Liver (tissue), 9 donors: Measurements from ENCODE around the gene OGFOD3. TPM values are rescaled to one million over a fixed set of nuclear protein-coding genes. Genes with fewer than 3 reads are reported as not detected.

Experiments
- DNase-seq: peaks from one replicate; pipeline ENCODE4 v3.0.0-alpha.2; 2017; ENCODE audit warnings: low spot score
- H3K27ac ChIP-seq, 2 donors: one replicate each; pipeline ENCODE4 v1.7.0; 2013; ENCODE audit warnings: inconsistent platforms in 2 of 2, low read length in 2 of 2, control low read depth in 1 of 2, low read depth in 1 of 2, mild to moderate bottlenecking in 1 of 2
- H3K27me3 ChIP-seq, 4 donors: one replicate each; pipeline versions ENCODE4 v1.6.1 to v1.7.0; 2013; ENCODE audit warnings: low read length in 3 of 4, inconsistent platforms in 1 of 4, mild to moderate bottlenecking in 1 of 4, moderate library complexity in 1 of 4; ENCODE audit not compliant: control insufficient read depth in 4 of 4, insufficient read depth in 4 of 4
- H3K36me3 ChIP-seq, 4 donors: one replicate each; pipeline versions ENCODE4 v1.6.1 to v1.7.0; 2013; ENCODE audit warnings: low read length in 3 of 4, mild to moderate bottlenecking in 3 of 4, low read depth in 1 of 4, moderate library complexity in 1 of 4; ENCODE audit not compliant: control insufficient read depth in 4 of 4, insufficient read depth in 3 of 4
- H3K4me1 ChIP-seq, 4 donors: one replicate each; pipeline versions ENCODE4 v1.6.1 to v1.7.0; 2013; ENCODE audit warnings: low read length in 3 of 4, mild to moderate bottlenecking in 3 of 4, moderate library complexity in 1 of 4; ENCODE audit not compliant: control insufficient read depth in 4 of 4, insufficient read depth in 4 of 4
- H3K4me3 ChIP-seq, 3 donors: one replicate each; pipeline versions ENCODE4 v1.6.1 to v1.7.0; 2013; ENCODE audit warnings: low read length in 3 of 3, control low read depth in 1 of 3, low read depth in 1 of 3, mild to moderate bottlenecking in 1 of 3
- H3K9ac ChIP-seq, 2 donors: one replicate each; pipeline ENCODE4 v1.7.0; 2013; ENCODE audit warnings: low read length in 2 of 2, mild to moderate bottlenecking in 2 of 2, moderate library complexity in 2 of 2, control low read depth in 1 of 2, low read depth in 1 of 2
- H3K9me3 ChIP-seq, 4 donors: one replicate each; pipeline versions ENCODE4 v1.6.1 to v1.7.0; 2013; ENCODE audit warnings: low read length in 3 of 4; ENCODE audit not compliant: control insufficient read depth in 4 of 4
- ATF3 ChIP-seq: IDR thresholded peaks from 2 replicates; pipeline ENCODE4 v1.6.1; 2016; ENCODE audit warnings: antibody characterized with exemption
- CTCF ChIP-seq: fragments of 150-350 bp; IDR thresholded peaks from 2 replicates; pipeline ENCODE4 v1.5.1; 2017; ENCODE audit warnings: improper control_type of control experiment, low read depth, low read length; ENCODE audit not compliant: missing input control
- EGR1 ChIP-seq, 2 donors: IDR thresholded peaks; 2 replicates each; pipeline ENCODE4 v1.6.1; 2016 to 2018; ENCODE audit warnings: antibody characterized with exemption in 2 of 2, low read depth in 2 of 2
- FOXA2 ChIP-seq: IDR thresholded peaks from 2 replicates; pipeline ENCODE4 v1.6.1; 2016; ENCODE audit warnings: antibody characterized with exemption
- GABPA ChIP-seq, 2 donors: IDR thresholded peaks in 1 of 2; conservative IDR thresholded peaks in 1 of 2; 2 replicates each; pipeline ENCODE4 v1.6.1; 2016; ENCODE audit warnings: antibody characterized with exemption in 2 of 2, mild to moderate bottlenecking in 1 of 2, moderate library complexity in 1 of 2
- HNF4A ChIP-seq, 2 donors: conservative IDR thresholded peaks; 2 replicates each; pipeline ENCODE4 v1.6.1; 2016; ENCODE audit warnings: antibody characterized with exemption in 2 of 2, mild to moderate bottlenecking in 2 of 2
- HNF4G ChIP-seq: IDR thresholded peaks from 2 replicates; pipeline ENCODE4 v1.6.1; 2016; ENCODE audit warnings: antibody characterized with exemption
- JUND ChIP-seq, 2 donors: IDR thresholded peaks; 2 replicates each; pipeline ENCODE4 v1.6.1; 2016; ENCODE audit warnings: antibody characterized with exemption in 2 of 2
- MAX ChIP-seq: IDR thresholded peaks from 2 replicates; pipeline ENCODE4 v1.6.1; 2016; ENCODE audit warnings: antibody characterized with exemption
- NR2F2 ChIP-seq: IDR thresholded peaks from 2 replicates; pipeline ENCODE4 v1.6.1; 2016; ENCODE audit warnings: antibody characterized with exemption
- RAD21 ChIP-seq, 2 donors: IDR thresholded peaks; 2 replicates each; pipeline ENCODE4 v1.6.1; 2016; ENCODE audit warnings: antibody characterized with exemption in 2 of 2, mild to moderate bottlenecking in 2 of 2
- REST ChIP-seq: IDR thresholded peaks from 2 replicates; pipeline ENCODE4 v1.6.1; 2016; ENCODE audit warnings: antibody characterized with exemption, mild to moderate bottlenecking
- RXRA ChIP-seq, 2 donors: IDR thresholded peaks; 2 replicates each; pipeline ENCODE4 v1.6.1; 2017 to 2018; ENCODE audit warnings: antibody characterized with exemption in 2 of 2, mild to moderate bottlenecking in 1 of 2
- SP1 ChIP-seq: IDR thresholded peaks from 2 replicates; pipeline ENCODE4 v1.6.1; 2018; ENCODE audit warnings: antibody characterized with exemption, mild to moderate bottlenecking
- TAF1 ChIP-seq: conservative IDR thresholded peaks from 2 replicates; pipeline ENCODE4 v1.6.1; 2016; ENCODE audit warnings: antibody characterized with exemption, mild to moderate bottlenecking
- ZBTB33 ChIP-seq: IDR thresholded peaks from 2 replicates; pipeline ENCODE4 v1.6.1; 2016; ENCODE audit warnings: antibody characterized with exemption
- WGBS: extraction: QIAGEN DNeasy Blood & Tissue Kit; methylation state at CpG from one replicate; pipeline ENCODE4 v1.1.7; 2013; 5-methylcytosine and 5-hydroxymethylcytosine counted together
- polyA plus RNA-seq, 2 donors: library from polyadenylated mRNA; stranded (reverse) in 1 of 2; unstranded in 1 of 2; fragments of 200-250 nt in 1 of 2; fragments of >200 nt in 1 of 2; fragmentation: Nextera tagmentation in 1 of 2; extraction: Ambion mirVana in 1 of 2; gene quantifications; one replicate each; pipeline versions ENCODE4 v1.2.1 to v1.2.3, GENCODE V29; 2013 to 2015
- total RNA-seq, 2 donors: library from RNA; depleted of rRNA; stranded (reverse); fragments of >200 nt; gene quantifications; one replicate each; pipeline ENCODE4 v1.2.3, GENCODE V29; 2014
- donor health status: healthy.
- donor health status: healthy.
- donor health status: healthy.
- donor health status: healthy.
- donor health status: healthy.

The OGFOD3 gene
- total and polyA plus RNA-seq, 4 donors = 15.0 to 23.2 (median 18.5) TPM

- no peak for TF ChIP-seq TAF1
- no peak for TF ChIP-seq REST
- no peak for TF ChIP-seq SP1
- no peak for TF ChIP-seq HNF4A (conservative IDR thresholded peaks at IDR 0.05)
- no peak for TF ChIP-seq JUND (IDR thresholded peaks at IDR 0.05)
- no peak for TF ChIP-seq MAX
- TF ChIP-seq FOXA2 = no peak
- TF ChIP-seq HNF4G = no peak
- TF ChIP-seq NR2F2 = no peak
- no peak for TF ChIP-seq ATF3
- no peak for TF ChIP-seq ZBTB33
- no peak for TF ChIP-seq GABPA (IDR thresholded peaks at IDR 0.05 in 1 of 2, conservative IDR thresholded peaks at IDR 0.05 in 1 of 2)
- no peak for TF ChIP-seq RXRA (IDR thresholded peaks at IDR 0.05)
- no peak for TF ChIP-seq CTCF
- no peak for TF ChIP-seq EGR1 (IDR thresholded peaks at IDR 0.05; ENCODE audit: low read depth in 2 of 2)
- no peak for TF ChIP-seq RAD21 (IDR thresholded peaks at IDR 0.05)
- 83% methylated on average over 7 of the region's 7 CpGs for WGBS
- Histone ChIP-seq H3K4me3 (no peak overlapping the region), H3K9me3 (no peaks in the 10 kb centered on the region), H3K36me3 (no peaks in the 10 kb centered on the region), H3K4me1 (peaks cover 0 to 4% (median 2%) of the 10 kb centered on the region in 4 donors), H3K27me3 (peaks cover 0 to 3% (median 0%) of the 10 kb centered on the region in 4 donors), H3K9ac (no peak overlapping the region), H3K27ac (no peak overlapping the region)
- DNase-seq = no peak
Observed at GRCh38 chr17:82354804-82355308, 63.5 kb downstream of the OGFOD3 start.

GRCh38 chr17:82353484-82353883, 64.9 kb downstream of the OGFOD3 start:
- DNase-seq = no peak
- Histone ChIP-seq H3K9me3 (no peaks in the 10 kb centered on the region), H3K4me1 (peaks cover 0 to 4% (median under 1%) of the 10 kb centered on the region in 4 donors), H3K4me3 (no peak overlapping the region), H3K36me3 (no peaks in the 10 kb centered on the region), H3K27ac (no peak overlapping the region), H3K27me3 (no peaks in the 10 kb centered on the region), H3K9ac (no peak overlapping the region)
- WGBS = 90% methylated on average over 8 of the region's 8 CpGs
- no peak for TF ChIP-seq EGR1 (IDR thresholded peaks at IDR 0.05; ENCODE audit: low read depth in 2 of 2)
- no peak for TF ChIP-seq MAX
- no peak for TF ChIP-seq ATF3
- no peak for TF ChIP-seq TAF1
- TF ChIP-seq ZBTB33 = no peak
- no peak for TF ChIP-seq GABPA (IDR thresholded peaks at IDR 0.05 in 1 of 2, conservative IDR thresholded peaks at IDR 0.05 in 1 of 2)
- no peak for TF ChIP-seq REST
- TF ChIP-seq FOXA2 = no peak
- no peak for TF ChIP-seq HNF4G
- no peak for TF ChIP-seq NR2F2
- TF ChIP-seq HNF4A (conservative IDR thresholded peaks at IDR 0.05) = no peak
